Endothelial cell of umbilical vein (primary cell): ENCODE data around the gene CLPX. TPM values are rescaled to one million over a fixed set of nuclear protein-coding genes. Genes with fewer than 3 reads are reported as not detected.

ENCODE experiments used
- BruUV-seq: library from RNA; stranded (reverse); fragments of 400-500 nt; replicated peaks from 2 replicates; lab custom pipeline; 2021; lab: Mats Ljungman, UMichigan
- CTCF ChIA-PET: fragments of 300-600, 350-600 bp; sonication (Branson Sonifier 250); formaldehyde crosslinking; loops from one replicate; lab custom pipeline; 2021; ENCODE audit warnings: antibody characterized with exemption, inconsistent platforms; lab: Charles Lee
- POLR2A ChIA-PET: fragments of 300-600, 350-600 bp; sonication (Branson Sonifier 250); formaldehyde crosslinking; loops from one replicate; lab custom pipeline; 2021; ENCODE audit warnings: antibody characterized with exemption, inconsistent platforms; lab: Charles Lee
- DNase-seq: peaks from one replicate; pipeline ENCODE4 v3.0.0-alpha.2; 2011; ENCODE audit warnings: low read depth, low spot score
- FAIRE-seq: peaks from 2 replicates; lab custom pipeline; 2011; peaks lifted over from hg19 to GRCh38; lab: Jason Lieb, UNC
- H2AFZ ChIP-seq: 2 replicates; pipeline ENCODE4 v1.6.0; 2012; ENCODE audit warnings: low read depth, low read length, control low read depth, inconsistent platforms
- H3K27ac ChIP-seq: 2 replicates; pipeline ENCODE4 v1.5.1; 2011; ENCODE audit warnings: low read depth, mild to moderate bottlenecking, control low read depth, low read length, moderate library complexity; ENCODE audit not compliant: insufficient read depth
- H3K27me3 ChIP-seq, 2 experiments: 2 replicates each; pipeline versions ENCODE4 v1.6.0 to v1.6.1; 2011; ENCODE audit warnings: low read length in 2 of 2, mixed read lengths in 1 of 2; ENCODE audit not compliant: control insufficient read depth in 2 of 2, insufficient read depth in 2 of 2
- H3K36me3 ChIP-seq, 2 experiments: 2 replicates in 1 of 2; 3 replicates in 1 of 2; pipeline ENCODE4 v1.5.1; 2011; ENCODE audit warnings: low read length in 2 of 2, mild to moderate bottlenecking in 1 of 2, moderate library complexity in 1 of 2; ENCODE audit not compliant: control insufficient read depth in 2 of 2, insufficient read depth in 2 of 2; ENCODE audit errors: extremely low read depth in 1 of 2
- H3K4me1 ChIP-seq: 3 replicates; pipeline ENCODE4 v1.5.1; 2011; ENCODE audit warnings: mild to moderate bottlenecking, low read length; ENCODE audit not compliant: control insufficient read depth, insufficient read depth; ENCODE audit errors: extremely low read depth
- H3K4me2 ChIP-seq: 2 replicates; pipeline ENCODE4 v1.6.1; 2011; ENCODE audit warnings: low read length, control low read depth, mixed read lengths; ENCODE audit not compliant: insufficient read depth
- H3K4me3 ChIP-seq, 3 experiments: fragments of 200-600 bp in 1 of 3; sonication (generic), shearing (Covaris generic) in 1 of 3; replicated peaks in 1 of 3; 2 replicates each; pipeline ENCODE4 v1.5.1; 2011 to 2016; ENCODE audit warnings: control low read depth in 3 of 3, low read length in 3 of 3, mild to moderate bottlenecking in 2 of 3, inconsistent platforms in 1 of 3, low read depth in 1 of 3, moderate library complexity in 1 of 3; ENCODE audit not compliant: insufficient read depth in 1 of 3
- H3K79me2 ChIP-seq: 2 replicates; pipeline ENCODE4 v1.6.0; 2012; ENCODE audit warnings: low read length, inconsistent platforms; ENCODE audit not compliant: control insufficient read depth, insufficient read depth
- H3K9ac ChIP-seq: replicated peaks from 2 replicates; pipeline ENCODE3; 2011; ENCODE audit warnings: low read length, control low read depth; ENCODE audit not compliant: insufficient read depth; ENCODE audit errors: extremely low read depth
- H3K9me1 ChIP-seq: replicated peaks from 3 replicates; pipeline ENCODE4 v1.6.0; 2011; ENCODE audit warnings: mild to moderate bottlenecking, low read length; ENCODE audit not compliant: control insufficient read depth, insufficient read depth; ENCODE audit errors: extremely low read depth
- H3K9me3 ChIP-seq: replicated peaks from 2 replicates; pipeline ENCODE4 v1.5.1; 2012; ENCODE audit warnings: low read length, inconsistent platforms; ENCODE audit not compliant: control insufficient read depth, insufficient read depth
- H4K20me1 ChIP-seq: replicated peaks from 2 replicates; pipeline ENCODE3; 2011; ENCODE audit warnings: mild to moderate bottlenecking, low read length; ENCODE audit not compliant: control insufficient read depth, insufficient read depth; ENCODE audit errors: extremely low read depth
- EZH2 ChIP-seq: IDR thresholded peaks from 2 replicates; pipeline ENCODE4 v1.6.1; 2012; ENCODE audit warnings: borderline replicate concordance, low read depth, mild to moderate bottlenecking, moderate library complexity, low read length, inconsistent platforms; ENCODE audit not compliant: severe bottlenecking
- FOS ChIP-seq: IDR thresholded peaks from 2 replicates; pipeline ENCODE4 v1.6.1; 2011; ENCODE audit warnings: mild to moderate bottlenecking, low read length, moderate library complexity, borderline replicate concordance; ENCODE audit not compliant: insufficient read depth
- GATA2 ChIP-seq: IDR thresholded peaks from 2 replicates; pipeline ENCODE4 v1.7.0; 2011; ENCODE audit warnings: low read depth, mild to moderate bottlenecking, moderate library complexity, mixed read lengths, low read length; ENCODE audit not compliant: insufficient read length, insufficient read depth
- JUN ChIP-seq: IDR thresholded peaks from 2 replicates; pipeline ENCODE4 v1.6.1; 2011; ENCODE audit warnings: borderline replicate concordance, low read depth; ENCODE audit not compliant: insufficient read length, insufficient read depth
- MYC ChIP-seq: IDR thresholded peaks from one replicate; pipeline ENCODE4 v1.6.1; 2011; ENCODE audit warnings: mild to moderate bottlenecking, low read depth, low read length
- POLR2A ChIP-seq: IDR thresholded peaks from 2 replicates; pipeline ENCODE4 v1.6.1; 2012; ENCODE audit warnings: low read depth, mild to moderate bottlenecking, control low read depth, low read length
- POLR2AphosphoS5 ChIP-seq: IDR thresholded peaks from 2 replicates; pipeline ENCODE4 v1.6.1; 2012; ENCODE audit warnings: low read depth, mild to moderate bottlenecking, control low read depth, low read length, moderate library complexity; ENCODE audit not compliant: insufficient read depth
- dilution Hi-C: fragments of 300-500 bp; cut with MboI; formaldehyde crosslinking; loops from one replicate; pipeline ENCODE4 v1.15.0; 2019; ENCODE audit warnings: low sequenced_read_pairs; ENCODE audit not compliant: extremely low pct_ligation_motif_present
- intact Hi-C: fragments of 100-400 bp; cut with micrococcal nuclease; formaldehyde crosslinking; loops from one replicate; pipeline ENCODE4 v1.10.0; 2022
- polyA plus RNA-seq, 4 experiments: library from polyadenylated mRNA; depleted of rRNA in 3 of 4; stranded (reverse) in 3 of 4; unstranded in 1 of 4; fragments of >200 nt; gene quantifications; 2 replicates each; pipeline versions ENCODE4 v1.2.1 to v1.2.3, GENCODE V29; 2011 to 2012; ENCODE audit warnings: missing spikeins in 1 of 4
- total RNA-seq: library from RNA; stranded (reverse); gene quantifications from 2 replicates; pipeline ENCODE4 v1.2.3, GENCODE V29; 2021
- TF ChIP-seq, protein P1 (sequence below): IDR thresholded peaks from 2 replicates; pipeline ENCODE4 v1.6.1; 2011; ENCODE audit not compliant: insufficient read depth, insufficient read length
- TF ChIP-seq, protein P2 (sequence below), 2 donors: IDR thresholded peaks; 1 replicate in 1 of 2; 2 replicates in 1 of 2; pipeline ENCODE4 v1.5.1; 2011; ENCODE audit warnings: low read length in 2 of 2, mild to moderate bottlenecking in 2 of 2, moderate library complexity in 2 of 2, control low read depth in 1 of 2, inconsistent platforms in 1 of 2, low read depth in 1 of 2; ENCODE audit not compliant: insufficient read depth in 1 of 2; ENCODE audit errors: extremely low read depth in 1 of 2

The CLPX gene
- total and polyA plus RNA-seq, 2 donors (not counting 3 experiments of a cell fraction or from before 2014, with no cell fraction given): 11.1 to 41.4 TPM

DNA sequence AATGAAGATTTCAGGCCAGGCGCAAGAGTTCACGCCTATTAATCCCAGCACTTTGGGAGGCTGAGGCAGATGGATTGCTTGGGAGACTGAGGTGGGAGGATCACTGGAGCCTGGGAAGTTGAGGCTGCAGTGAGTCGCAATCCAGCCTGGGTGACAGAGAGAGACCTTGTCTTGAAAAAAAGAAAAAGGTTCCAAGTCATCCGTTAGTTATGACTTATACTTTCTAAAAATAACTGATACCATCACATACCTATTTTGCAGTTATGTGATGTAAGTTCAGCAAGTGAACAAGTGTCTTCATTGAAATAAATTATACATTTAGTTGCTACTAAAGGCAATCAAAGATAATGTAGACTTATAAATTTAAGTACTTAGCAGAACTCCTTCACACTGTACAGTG is 22.1 kb downstream of the CLPX start:
- Histone ChIP-seq H2AFZ (no peak overlapping the region), H4K20me1 (no peaks in the 10 kb centered on the region), H3K4me2 (no peak overlapping the region), H3K27ac (no peak overlapping the region), H3K4me1 (no peaks in the 10 kb centered on the region), H3K36me3 (peaks cover 3 to 7% of the 10 kb centered on the region in 2 experiments), H3K9ac (no peak overlapping the region), H3K9me3 (no peaks in the 10 kb centered on the region), H3K9me1 (no peaks in the 10 kb centered on the region), H3K27me3 (no peaks in the 10 kb centered on the region), H3K4me3 (no peak overlapping the region), H3K79me2 (peaks cover 2% of the 10 kb centered on the region)
- FAIRE-seq: no peak
- POLR2A ChIA-PET: no interaction called here
- CTCF ChIA-PET: no interaction called here
- no peak for DNase-seq
- BruUV-seq: no TSS peak
- intact Hi-C loops: no loop called here
- dilution Hi-C loops: no loop called here
- TF ChIP-seq JUN (no peak), GATA2 (no peak), POLR2A (no peak), FOS (no peak), POLR2AphosphoS5 (no peak), EZH2 (no peak), MYC (no peak)
- TF ChIP-seq, protein P1, sequence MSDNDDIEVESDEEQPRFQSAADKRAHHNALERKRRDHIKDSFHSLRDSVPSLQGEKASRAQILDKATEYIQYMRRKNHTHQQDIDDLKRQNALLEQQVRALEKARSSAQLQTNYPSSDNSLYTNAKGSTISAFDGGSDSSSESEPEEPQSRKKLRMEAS: no peak
- TF ChIP-seq, protein P2, sequence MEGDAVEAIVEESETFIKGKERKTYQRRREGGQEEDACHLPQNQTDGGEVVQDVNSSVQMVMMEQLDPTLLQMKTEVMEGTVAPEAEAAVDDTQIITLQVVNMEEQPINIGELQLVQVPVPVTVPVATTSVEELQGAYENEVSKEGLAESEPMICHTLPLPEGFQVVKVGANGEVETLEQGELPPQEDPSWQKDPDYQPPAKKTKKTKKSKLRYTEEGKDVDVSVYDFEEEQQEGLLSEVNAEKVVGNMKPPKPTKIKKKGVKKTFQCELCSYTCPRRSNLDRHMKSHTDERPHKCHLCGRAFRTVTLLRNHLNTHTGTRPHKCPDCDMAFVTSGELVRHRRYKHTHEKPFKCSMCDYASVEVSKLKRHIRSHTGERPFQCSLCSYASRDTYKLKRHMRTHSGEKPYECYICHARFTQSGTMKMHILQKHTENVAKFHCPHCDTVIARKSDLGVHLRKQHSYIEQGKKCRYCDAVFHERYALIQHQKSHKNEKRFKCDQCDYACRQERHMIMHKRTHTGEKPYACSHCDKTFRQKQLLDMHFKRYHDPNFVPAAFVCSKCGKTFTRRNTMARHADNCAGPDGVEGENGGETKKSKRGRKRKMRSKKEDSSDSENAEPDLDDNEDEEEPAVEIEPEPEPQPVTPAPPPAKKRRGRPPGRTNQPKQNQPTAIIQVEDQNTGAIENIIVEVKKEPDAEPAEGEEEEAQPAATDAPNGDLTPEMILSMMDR (IDR thresholded peaks at IDR 0.05; ENCODE audit: extremely low read depth in 1 of 2, insufficient read depth in 1 of 2, low read depth in 1 of 2, low read length in 2 of 2): no peak
